Stimulated activated CD8-positive, alpha-beta memory T cell treated with anti-CD3 and anti-CD28 coated beads, Interleukin-12 subunit alpha, Interleukin-12 subunit beta, amount 100 ng/mL, for 4 hours (primary cell): Measurements from ENCODE around the gene GABRR3.
"Not testable (repeated sequence)": the region's sequence is repeated elsewhere in the genome, so short reads cannot be mapped to it uniquely, and the experiment has no call there.

Experiments
- DNase-seq: peaks from one replicate; pipeline ENCODE4 v3.0.0-alpha.2; 2020; ENCODE audit warnings: low read depth

The GABRR3 gene

DNA sequence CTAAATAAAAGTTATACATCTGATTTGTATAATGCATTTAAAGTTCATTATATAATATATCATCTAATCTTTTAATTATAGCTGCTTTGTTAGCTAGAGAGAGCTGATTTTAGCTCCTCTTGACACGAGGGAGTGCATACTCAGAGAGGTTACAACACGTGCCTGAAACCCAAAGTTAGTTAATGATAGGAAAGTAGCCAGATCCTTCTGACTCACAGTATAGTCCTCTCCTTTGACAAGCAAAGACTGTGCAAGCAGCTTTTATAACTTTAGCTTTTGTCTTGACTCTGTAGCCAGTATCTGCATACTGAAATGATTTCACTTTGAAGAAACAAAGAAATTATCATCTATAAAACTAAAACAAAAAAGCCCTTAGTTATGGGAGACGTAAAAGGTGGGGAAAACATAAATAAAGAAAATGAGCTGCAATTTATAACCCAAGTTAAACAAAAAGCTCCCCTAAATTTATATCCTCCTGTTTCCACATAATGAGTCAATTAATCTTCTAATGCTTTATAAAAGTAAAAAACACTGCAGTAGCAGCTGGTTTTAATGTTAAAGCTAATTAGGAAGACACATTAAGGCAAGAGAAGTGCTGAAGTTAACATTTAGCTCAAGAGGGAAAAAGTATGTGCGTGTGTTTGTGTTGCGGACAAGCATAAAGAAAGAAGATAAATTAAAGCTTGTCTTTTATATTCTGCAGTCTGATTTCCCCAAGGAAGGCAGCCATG is 13.1 kb downstream of the GABRR3 start:
- DNase-seq, result no peak

- no peak for DNase-seq
Measured at GRCh38 chr3:98020412-98020811, 14.7 kb downstream of the GABRR3 start.

DNA sequence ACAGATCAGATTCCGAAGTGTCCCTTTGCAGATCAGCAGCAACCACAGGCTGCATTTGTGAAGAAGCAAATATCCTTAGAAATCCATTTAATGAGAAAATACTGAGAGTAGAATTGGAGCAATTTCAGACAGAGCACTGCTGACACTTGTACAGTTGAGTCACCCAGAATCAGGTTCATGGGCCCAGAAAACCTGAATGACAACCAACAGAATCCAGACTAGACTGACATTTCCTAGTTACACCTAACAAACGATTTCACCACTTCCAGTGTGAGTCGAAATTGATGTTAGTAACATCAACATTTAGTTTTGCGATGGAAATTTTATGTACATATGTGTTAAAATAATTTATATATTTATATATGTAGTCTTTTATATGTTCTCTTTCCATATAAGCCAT is 16.8 kb downstream of the GABRR3 start:
- no peak for DNase-seq

DNA sequence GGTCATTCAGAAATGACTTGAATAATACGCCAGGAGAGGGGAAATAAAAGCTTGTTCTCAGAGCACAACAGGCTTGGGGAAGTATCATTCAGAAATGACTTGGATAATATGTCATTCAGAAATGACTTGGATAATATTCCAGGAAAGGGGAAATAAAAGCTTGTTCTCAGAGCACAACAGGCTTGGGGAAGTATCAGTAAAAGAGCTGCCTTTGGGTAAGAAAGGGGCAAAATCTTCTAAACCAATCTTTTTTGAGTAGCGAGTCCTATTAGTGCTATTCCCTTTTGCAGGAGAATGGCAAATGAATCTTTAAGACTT is 20.9 kb downstream of the GABRR3 start:
- no peak for DNase-seq

GRCh38 chr3:98013411-98014267 is 21.5 kb downstream of the GABRR3 start:
- no peak for DNase-seq

- DNase-seq, result no peak
Measured at GRCh38 chr3:98012979-98013378, 22.1 kb downstream of the GABRR3 start.

DNA sequence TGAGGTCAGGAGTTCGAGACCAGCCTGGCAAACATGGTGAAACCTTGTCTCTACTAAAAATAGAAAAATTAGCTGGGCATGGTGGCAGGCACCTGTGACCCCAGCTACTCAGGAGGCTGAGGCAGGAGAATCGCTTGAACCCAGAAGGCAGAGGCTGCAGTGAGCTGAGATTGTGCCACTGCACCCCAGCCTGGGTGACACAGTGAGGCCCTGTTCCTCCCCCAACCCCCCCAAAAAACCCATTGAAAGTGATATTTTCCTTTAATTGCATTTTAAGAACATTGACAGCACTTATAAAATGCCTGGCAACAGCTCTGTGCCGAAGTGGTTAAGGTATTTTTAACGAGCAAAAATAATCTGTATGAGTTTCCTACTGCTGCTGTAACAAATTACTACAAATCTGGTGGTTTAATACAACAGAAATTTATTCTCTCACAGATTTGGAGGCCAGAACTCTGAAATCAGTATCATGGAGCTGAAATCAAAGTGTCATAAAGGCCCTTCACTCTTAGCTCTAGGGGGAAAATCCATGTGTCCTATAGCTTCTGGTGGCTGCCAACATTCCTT is 24.1 kb downstream of the GABRR3 start:
- DNase-seq, result not testable (repeated sequence)

GRCh38 chr3:98010194-98010882 is 24.8 kb downstream of the GABRR3 start:
- DNase-seq, result no peak

GRCh38 chr3:98008855-98009254 is 26.3 kb downstream of the GABRR3 start:
- no peak for DNase-seq

GRCh38 chr3:98005438-98005837 is 29.7 kb downstream of the GABRR3 start:
- no peak for DNase-seq

- no peak for DNase-seq
Measured at GRCh38 chr3:98004721-98005120, 30.4 kb downstream of the GABRR3 start.

DNA sequence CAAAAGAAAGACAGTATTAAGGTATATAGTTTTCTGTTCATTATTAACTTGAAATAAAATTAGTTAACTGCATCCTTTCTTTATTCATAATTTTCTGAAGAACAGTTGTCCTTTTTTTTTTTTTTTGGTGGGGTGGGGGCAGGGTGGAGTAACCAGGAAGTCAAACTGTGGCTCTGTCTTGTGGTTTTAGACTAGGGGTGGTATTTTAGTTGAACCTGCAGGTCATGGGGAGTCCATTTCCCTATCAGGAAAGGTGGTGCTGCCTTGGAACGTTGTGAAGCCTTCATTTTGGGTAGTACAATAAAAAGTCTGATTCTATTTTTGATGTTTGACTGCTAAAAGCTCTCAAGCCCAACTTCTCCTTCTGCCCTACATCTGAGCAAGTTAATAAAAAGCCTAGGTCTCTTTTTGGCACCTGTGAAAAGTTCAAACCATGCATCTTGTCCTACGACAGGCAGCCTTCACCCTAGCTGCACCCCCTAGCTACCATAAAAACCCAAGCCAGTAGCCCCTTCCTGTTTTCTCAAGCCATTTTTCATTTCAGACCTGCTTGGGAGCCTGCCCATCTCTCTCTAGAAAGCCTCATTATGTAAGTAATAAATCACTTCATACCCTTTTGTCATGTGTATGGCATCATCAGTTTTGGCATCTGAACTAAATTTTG is 31.7 kb downstream of the GABRR3 start:
- no peak for DNase-seq

DNA sequence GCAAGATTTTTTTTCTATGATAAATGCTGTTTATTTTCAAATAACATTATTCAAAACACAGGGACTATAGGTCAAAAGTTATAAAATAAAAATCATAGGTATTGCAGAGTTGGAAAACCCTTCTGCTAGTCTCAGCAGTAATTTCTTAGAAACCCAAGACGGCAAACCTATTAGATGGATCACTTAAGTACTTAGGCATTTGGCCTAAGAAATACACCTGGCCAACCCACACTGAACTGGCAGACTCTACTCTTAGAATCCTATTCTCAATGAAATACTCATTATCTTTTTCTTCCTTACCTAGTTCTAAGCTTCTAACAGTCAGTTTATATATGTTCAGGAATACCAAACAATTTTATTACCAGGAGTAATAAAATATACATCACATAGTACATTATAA is 32.4 kb downstream of the GABRR3 start:
- no peak for DNase-seq

- DNase-seq, result no peak
Measured at GRCh38 chr3:97999994-98000393, 35.1 kb downstream of the GABRR3 start.

- no peak for DNase-seq
Measured at GRCh38 chr3:97999103-97999502, 36.0 kb downstream of the GABRR3 start.

- DNase-seq, result no peak
Measured at GRCh38 chr3:97996988-97997387, 38.1 kb downstream of the GABRR3 start.

DNA sequence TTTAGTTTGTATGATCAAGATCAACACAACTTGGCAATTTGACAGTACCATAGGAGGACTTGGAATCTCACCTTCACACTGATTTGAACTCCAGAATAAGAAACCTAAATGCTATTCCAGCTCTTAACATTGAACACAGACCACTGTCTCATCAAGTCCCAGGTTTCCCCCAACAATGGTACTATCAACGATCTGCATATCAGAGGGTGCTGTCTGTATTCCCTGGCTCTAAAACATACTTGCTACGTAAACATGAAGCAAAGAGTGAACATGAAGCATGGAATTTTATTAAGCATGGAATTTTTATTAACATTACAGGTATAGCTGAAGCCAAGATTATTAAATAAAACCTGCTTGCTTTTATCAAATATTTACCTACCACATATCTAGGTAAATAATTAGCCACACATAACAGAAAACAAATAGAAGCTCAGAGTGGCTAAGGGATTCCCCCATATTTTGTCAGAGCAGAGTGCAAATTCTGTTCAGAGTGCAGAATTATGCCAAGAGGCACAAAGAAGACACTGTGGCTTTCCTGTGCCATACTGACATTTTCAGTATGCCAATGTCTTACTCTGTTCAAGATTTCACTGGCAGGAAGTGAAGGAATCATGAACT is 40.7 kb downstream of the GABRR3 start:
- DNase-seq, result no peak

DNA sequence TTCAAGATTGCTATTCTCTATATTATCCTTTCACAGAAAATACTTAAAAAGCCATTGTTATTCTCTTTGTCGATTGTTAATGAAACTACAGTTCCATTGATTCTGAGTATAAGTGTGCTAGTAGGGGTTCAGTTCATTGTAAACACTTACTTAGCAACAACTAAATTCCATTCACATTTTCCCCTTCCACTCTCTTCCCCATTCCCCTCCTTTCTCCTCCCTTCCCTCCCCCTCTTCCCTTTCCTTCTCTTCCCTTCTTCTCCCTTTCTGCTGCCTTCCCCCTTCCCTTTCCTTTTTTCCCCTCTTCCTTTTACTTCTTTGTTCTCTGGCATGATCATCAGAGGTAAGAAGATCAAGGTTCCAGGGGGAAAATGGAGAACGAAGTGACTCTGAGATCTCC is 41.6 kb downstream of the GABRR3 start:
- no peak for DNase-seq

GRCh38 chr3:97992547-97993173 is 42.5 kb downstream of the GABRR3 start:
- DNase-seq, result no peak

DNA sequence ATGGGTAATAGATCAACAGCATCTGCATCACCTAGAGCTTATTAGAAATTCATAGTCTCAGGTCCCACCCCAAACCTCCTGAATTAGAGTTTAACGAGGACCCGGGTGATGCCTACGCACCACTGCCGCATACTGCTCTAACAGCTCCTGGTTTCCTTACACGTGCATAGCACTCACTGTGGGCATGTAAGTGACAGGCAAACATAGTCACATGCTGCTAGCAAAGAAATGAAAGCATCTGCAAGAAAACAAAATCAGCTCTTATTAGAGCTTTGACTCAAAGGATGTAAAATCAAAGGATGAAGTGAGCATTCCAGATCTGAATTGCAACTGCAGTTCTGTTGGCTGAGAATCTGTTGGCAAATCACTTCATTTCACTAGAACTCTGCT is 43.8 kb downstream of the GABRR3 start:
- DNase-seq, result no peak

- no peak for DNase-seq
Measured at GRCh38 chr3:97990624-97991292, 44.4 kb downstream of the GABRR3 start.
